GM12864 (cell line): ENCODE results near the gene SLC4A3.

Experiments
- DNase-seq: peaks from one replicate; pipeline ENCODE4 v3.0.0-alpha.2; 2011; ENCODE audit warnings: low read depth
- H3K4me3 ChIP-seq: 2 replicates; pipeline ENCODE4 v1.5.1; 2011; ENCODE audit warnings: mild to moderate bottlenecking, low read depth, low read length, control low read depth
- CTCF ChIP-seq: IDR thresholded peaks from 2 replicates; pipeline ENCODE4 v1.5.1; 2011; ENCODE audit warnings: low read depth, mild to moderate bottlenecking, moderate library complexity, low read length, control low read depth, inconsistent platforms; ENCODE audit errors: missing control alignments

SLC4A3 gene

DNA sequence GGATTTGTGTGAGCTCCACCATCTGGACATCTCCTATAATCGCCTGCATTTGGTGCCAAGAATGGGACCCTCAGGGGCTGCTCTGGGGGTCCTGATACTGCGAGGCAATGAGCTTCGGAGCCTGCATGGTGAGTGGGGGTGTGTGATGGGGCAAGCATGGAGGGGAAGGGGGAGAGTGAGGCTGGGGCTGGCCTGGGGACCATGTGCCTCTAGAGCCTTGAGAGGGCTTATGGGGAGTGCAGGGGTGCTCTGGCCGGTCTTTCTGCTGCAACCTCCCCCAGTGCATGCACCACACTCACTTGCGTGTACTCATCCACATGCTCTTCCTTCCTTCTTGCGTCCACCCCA lies 21.8 kb upstream of the SLC4A3 start:
- DNase-seq: no peak
- H3K4me3 ChIP-seq: no peak overlapping the region
- no peak for TF ChIP-seq CTCF

DNA sequence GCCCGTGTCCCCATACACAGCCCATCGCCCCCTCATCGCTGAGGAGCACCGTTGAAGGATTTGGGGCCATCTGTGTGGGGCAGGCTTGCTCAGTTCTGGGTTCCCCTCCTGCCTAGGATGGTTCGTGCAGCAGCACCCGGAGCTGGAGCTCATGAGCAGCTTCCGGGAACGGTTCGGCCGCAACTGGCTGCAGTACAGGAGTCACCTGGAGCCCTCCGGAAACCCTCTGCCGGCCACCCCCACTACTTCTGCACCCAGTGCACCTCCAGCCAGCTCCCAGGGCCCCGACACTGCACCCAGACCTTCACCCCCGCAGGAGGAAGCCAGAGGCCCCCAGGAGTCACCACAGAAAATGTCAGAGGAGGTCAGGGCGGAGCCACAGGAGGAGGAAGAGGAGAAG lies 19.5 kb upstream of the SLC4A3 start:
- H3K4me3 ChIP-seq: no peak overlapping the region
- TF ChIP-seq CTCF: no peak
- no peak for DNase-seq

GRCh38 chr2:219608399-219608964 lies 18.9 kb upstream of the SLC4A3 start:
- TF ChIP-seq CTCF: no peak
- H3K4me3 ChIP-seq: no peak overlapping the region
- no peak for DNase-seq

DNA sequence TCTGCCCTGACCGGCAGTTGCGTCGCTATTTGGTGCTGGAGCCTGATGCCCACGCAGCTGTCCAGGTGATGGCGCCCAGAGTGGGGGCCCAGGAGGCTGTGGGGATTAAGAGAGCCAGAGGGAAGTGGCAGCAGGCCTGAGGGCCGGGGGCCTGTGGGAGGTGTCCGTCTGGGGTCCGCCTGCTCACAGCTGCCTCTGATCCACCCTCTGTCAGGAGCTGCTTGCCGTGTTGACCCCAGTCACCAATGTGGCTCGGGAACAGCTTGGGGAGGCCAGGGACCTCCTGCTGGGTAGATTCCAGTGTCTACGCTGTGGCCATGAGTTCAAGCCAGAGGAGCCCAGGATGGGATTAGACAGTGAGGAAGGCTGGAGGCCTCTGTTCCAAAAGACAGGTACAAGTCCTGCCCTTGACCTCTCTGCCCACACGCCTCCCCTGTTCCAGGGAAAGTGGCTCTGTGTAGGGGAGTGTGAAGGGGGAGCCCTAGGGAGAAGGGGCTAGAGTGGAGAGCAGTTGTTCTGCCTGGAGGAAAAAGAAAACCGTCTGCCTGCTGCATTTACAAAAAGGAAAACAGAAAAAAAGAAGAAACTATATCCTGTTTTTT lies 18.2 kb upstream of the SLC4A3 start:
- TF ChIP-seq CTCF: no peak
- DNase-seq: no peak
- H3K4me3 ChIP-seq: no peak overlapping the region

DNA sequence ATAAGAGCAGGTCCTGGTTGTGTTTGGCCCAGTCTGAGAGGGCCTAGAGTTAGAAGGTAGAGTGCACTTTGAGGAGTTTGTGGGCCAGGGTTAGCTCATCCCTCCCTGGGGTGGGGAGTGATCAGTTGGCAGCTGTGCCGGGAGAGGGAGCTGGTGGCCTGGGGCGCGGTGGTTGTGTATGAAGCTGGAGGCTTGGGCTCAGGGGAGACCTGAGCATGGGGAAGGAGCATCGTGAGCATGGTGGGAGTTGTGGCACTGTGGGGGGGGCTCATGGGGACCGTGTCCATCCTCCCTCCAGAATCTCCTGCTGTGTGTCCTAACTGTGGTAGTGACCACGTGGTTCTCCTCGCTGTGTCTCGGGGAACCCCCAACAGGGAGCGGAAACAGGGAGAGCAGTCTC lies 16.1 kb upstream of the SLC4A3 start:
- no peak for DNase-seq
- H3K4me3 ChIP-seq: no peak overlapping the region
- no peak for TF ChIP-seq CTCF

DNA sequence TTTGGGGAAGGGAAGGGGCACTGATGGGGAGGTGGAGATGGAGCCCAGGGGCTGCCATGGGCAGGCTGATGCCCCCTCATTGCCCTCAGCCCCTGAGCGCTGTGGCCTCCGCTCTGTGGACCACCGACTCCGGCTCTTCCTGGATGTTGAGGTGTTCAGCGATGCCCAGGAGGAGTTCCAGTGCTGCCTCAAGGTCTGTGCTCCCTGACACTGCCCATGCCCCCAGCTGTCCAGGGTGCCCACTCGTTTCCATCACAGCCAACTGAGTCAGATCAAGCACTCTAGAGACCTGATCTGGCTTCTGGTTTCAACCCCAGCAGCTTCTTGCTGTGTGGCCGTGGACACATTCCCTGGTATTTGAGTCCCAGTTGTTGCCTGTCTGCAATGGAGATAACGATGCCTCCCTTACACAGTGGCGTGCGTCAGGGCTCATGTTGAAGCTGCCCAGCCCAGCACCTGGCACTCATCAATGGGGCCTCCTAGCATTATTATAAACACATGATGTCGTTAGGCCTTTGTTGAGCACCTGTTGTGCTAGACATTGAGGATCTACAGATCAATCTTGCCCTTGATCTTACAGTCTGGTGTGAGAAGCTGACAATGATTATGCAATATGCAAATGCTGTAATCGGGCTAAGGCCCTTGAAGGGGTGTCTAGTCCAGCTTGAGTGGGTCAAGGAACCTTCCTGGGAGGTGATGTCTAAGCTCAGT lies 15.4 kb upstream of the SLC4A3 start:
- H3K4me3 ChIP-seq: no peak overlapping the region
- no peak for TF ChIP-seq CTCF
- no peak for DNase-seq

DNA sequence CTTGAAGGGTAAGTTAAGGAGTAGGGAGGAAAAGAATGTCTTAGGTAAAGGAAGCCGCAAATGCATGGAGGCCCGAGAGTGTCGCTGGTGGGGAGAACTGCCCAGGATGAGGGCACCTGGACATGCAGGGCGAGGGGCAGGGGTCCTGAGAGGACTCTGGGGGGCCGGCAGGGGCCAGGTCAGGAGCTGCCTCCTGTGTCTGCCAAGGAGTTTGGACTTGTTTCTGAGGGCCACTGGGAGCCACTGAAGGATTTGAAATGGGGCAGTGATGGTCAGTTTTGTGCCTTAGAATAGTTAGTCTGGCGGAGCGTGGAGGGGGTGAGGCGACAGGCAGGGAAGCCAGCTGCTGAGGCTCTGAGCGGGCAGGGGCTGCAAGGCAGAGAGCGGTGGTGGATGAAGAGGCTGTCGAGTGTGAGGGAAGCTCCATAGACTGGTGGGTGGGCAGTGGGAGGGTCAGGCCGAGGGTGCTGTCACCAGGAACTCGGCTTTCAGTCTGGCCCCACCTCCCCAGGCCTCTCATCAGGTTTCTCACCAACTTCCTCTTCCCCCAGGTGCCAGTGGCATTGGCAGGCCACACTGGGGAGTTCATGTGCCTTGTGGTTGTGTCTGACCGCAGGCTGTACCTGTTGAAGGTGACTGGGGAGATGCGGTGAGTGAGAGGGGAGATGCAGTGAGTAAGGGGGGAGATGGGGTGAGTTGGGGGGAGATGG lies 14.7 kb upstream of the SLC4A3 start:
- H3K4me3 ChIP-seq: no peak overlapping the region
- no peak for DNase-seq
- no peak for TF ChIP-seq CTCF
